T-helper 17 cell (primary cell): ENCODE data around the gene PDE3A. TPM values are rescaled to one million over a fixed set of nuclear protein-coding genes. Genes with fewer than 3 reads are reported as not detected.
"Not testable (repeated sequence)": the region's sequence is repeated elsewhere in the genome, so short reads cannot be mapped to it uniquely, and the experiment has no call there.

ENCODE experiments used
- ATAC-seq: fragments of 150-1000 bp; cut with Tn5 transposase; 2 replicates; pipeline ENCODE4 v1.10.0; 2021; ENCODE audit warnings: mild to moderate bottlenecking, moderate library complexity
- DNase-seq, 3 donors: peaks; one replicate each; pipeline versions ENCODE4 v3.0.0 to v3.0.0-alpha.2; 2020 to 2021
- H3K9me3 ChIP-seq: one replicate; pipeline ENCODE4 v1.7.0; 2013; ENCODE audit warnings: low read length, mild to moderate bottlenecking; ENCODE audit not compliant: control insufficient read depth, poor library complexity, severe bottlenecking
- H3K27ac Mint-ChIP-seq: one replicate; pipeline ENCODE4 v1.8.0; 2022; ENCODE audit warnings: mild to moderate bottlenecking, moderate library complexity, mixed read lengths
- H3K27me3 Mint-ChIP-seq: one replicate; pipeline ENCODE4 v1.8.0; 2022; ENCODE audit warnings: mixed read lengths
- H3K36me3 Mint-ChIP-seq: one replicate; pipeline ENCODE4 v1.8.0; 2022; ENCODE audit warnings: low read depth, mixed read lengths
- H3K4me1 Mint-ChIP-seq: one replicate; pipeline ENCODE4 v1.8.0; 2022; ENCODE audit warnings: mild to moderate bottlenecking, mixed read lengths
- H3K4me3 Mint-ChIP-seq: one replicate; pipeline ENCODE4 v1.8.0; 2022; ENCODE audit warnings: mild to moderate bottlenecking, moderate library complexity, mixed read lengths
- total RNA-seq, 4 donors: library from RNA in 2 of 4; stranded (reverse) in 2 of 4; gene quantifications; one replicate each; pipeline ENCODE4 v1.2.3 and lab custom pipeline; 2022 to 2026

The PDE3A gene
- 1 to 10 TPM in 1 of 2 donors, under 1 TPM in 1; 0.07 to 2.8 TPM for total RNA-seq
- total RNA-seq (lab: John Stamatoyannopoulos, UW), result 0 to 0.58 reads per million in 2 donors

- H3K27ac Mint-ChIP-seq, result no peak within 1 kb of the TSS
- no peaks in the 10 kb centered on the region for H3K36me3 Mint-ChIP-seq
- peaks cover 48% of the 10 kb centered on the region for H3K27me3 Mint-ChIP-seq
These were observed at the start of gene PDE3A for GRCh38 chr12:20368114-20368650. PDE3A (plus strand) TSS chr12:20368537; CDS start chr12:20369285, 748 bp downstream.

GRCh38 chr12:20319366-20319765 is 49.0 kb upstream of the PDE3A start:
- Mint-ChIP-seq H3K36me3 (no peaks in the 10 kb centered on the region), H3K4me3 (no peak overlapping the region), H3K27me3 (no peaks in the 10 kb centered on the region), H3K27ac (no peak overlapping the region), H3K4me1 (no peaks in the 10 kb centered on the region)
- no peak for DNase-seq
- ATAC-seq, result no peak
- no peaks in the 10 kb centered on the region for H3K9me3 ChIP-seq

More at GRCh38 chr12:20368114-20368650, at the start of gene PDE3A:
- Mint-ChIP-seq H3K4me1 (peaks cover 4% of the 10 kb centered on the region), H3K4me3 (peak within 1 kb of the TSS; percentile 67)
- no peaks in the 10 kb centered on the region for H3K9me3 ChIP-seq
- DNase-seq (no peak), ATAC-seq (no peak)

GRCh38 chr12:20320552-20320951 is 47.8 kb upstream of the PDE3A start:
- no peak overlapping the region for H3K27ac Mint-ChIP-seq
- ATAC-seq, result no peak

GRCh38 chr12:20330826-20331505 is 37.4 kb upstream of the PDE3A start:
- not testable (repeated sequence) for H3K27me3 Mint-ChIP-seq, H3K4me3 Mint-ChIP-seq

More at GRCh38 chr12:20320552-20320951, 47.8 kb upstream of the PDE3A start:
- DNase-seq, result no peak
- no peaks in the 10 kb centered on the region for H3K36me3 Mint-ChIP-seq
- no peak overlapping the region for H3K4me3 Mint-ChIP-seq
- H3K9me3 ChIP-seq, result no peaks in the 10 kb centered on the region
- no peaks in the 10 kb centered on the region for H3K4me1 Mint-ChIP-seq
- H3K27me3 Mint-ChIP-seq, result no peaks in the 10 kb centered on the region

GRCh38 chr12:20339060-20339459 is 29.3 kb upstream of the PDE3A start:
- H3K4me1 Mint-ChIP-seq, result no peaks in the 10 kb centered on the region
- no peaks in the 10 kb centered on the region for H3K36me3 Mint-ChIP-seq
- no peaks in the 10 kb centered on the region for H3K27me3 Mint-ChIP-seq
- H3K4me3 Mint-ChIP-seq, result no peak overlapping the region
- no peak for DNase-seq
- H3K27ac Mint-ChIP-seq, result no peak overlapping the region
- no peaks in the 10 kb centered on the region for H3K9me3 ChIP-seq
- ATAC-seq, result no peak

More at GRCh38 chr12:20330826-20331505, 37.4 kb upstream of the PDE3A start:
- not testable (repeated sequence) for ATAC-seq, H3K4me1 Mint-ChIP-seq, H3K36me3 Mint-ChIP-seq, DNase-seq, H3K9me3 ChIP-seq, H3K27ac Mint-ChIP-seq

- no peaks in the 10 kb centered on the region for H3K9me3 ChIP-seq
- Mint-ChIP-seq H3K4me3 (no peak overlapping the region), H3K36me3 (no peaks in the 10 kb centered on the region), H3K27ac (no peak overlapping the region), H3K4me1 (no peaks in the 10 kb centered on the region), H3K27me3 (no peaks in the 10 kb centered on the region)
- ATAC-seq (no peak), DNase-seq (no peak)
These were observed 26.2 kb upstream of the PDE3A start for GRCh38 chr12:20342111-20342510.

GRCh38 chr12:20345866-20346265 is 22.5 kb upstream of the PDE3A start:
- no peak for ATAC-seq
- Mint-ChIP-seq H3K36me3 (no peaks in the 10 kb centered on the region), H3K4me3 (no peak overlapping the region)

GRCh38 chr12:20350026-20350425 is 18.3 kb upstream of the PDE3A start:
- Mint-ChIP-seq H3K4me3 (no peak overlapping the region), H3K4me1 (no peaks in the 10 kb centered on the region), H3K36me3 (no peaks in the 10 kb centered on the region), H3K27me3 (no peaks in the 10 kb centered on the region), H3K27ac (no peak overlapping the region)
- no peaks in the 10 kb centered on the region for H3K9me3 ChIP-seq
- no peak for DNase-seq
- no peak for ATAC-seq

More at GRCh38 chr12:20345866-20346265, 22.5 kb upstream of the PDE3A start:
- Mint-ChIP-seq H3K27ac (no peak overlapping the region), H3K4me1 (no peaks in the 10 kb centered on the region), H3K27me3 (no peaks in the 10 kb centered on the region)
- no peaks in the 10 kb centered on the region for H3K9me3 ChIP-seq
- DNase-seq, result no peak

GRCh38 chr12:20350495-20350894 is 17.8 kb upstream of the PDE3A start:
- H3K4me3 Mint-ChIP-seq, result no peak overlapping the region

GRCh38 chr12:20351406-20351805 is 16.9 kb upstream of the PDE3A start:
- Mint-ChIP-seq H3K4me1 (no peaks in the 10 kb centered on the region), H3K27me3 (no peaks in the 10 kb centered on the region), H3K27ac (no peak overlapping the region), H3K4me3 (no peak overlapping the region), H3K36me3 (no peaks in the 10 kb centered on the region)
- no peaks in the 10 kb centered on the region for H3K9me3 ChIP-seq
- DNase-seq (no peak), ATAC-seq (no peak)

More at GRCh38 chr12:20350495-20350894, 17.8 kb upstream of the PDE3A start:
- no peaks in the 10 kb centered on the region for H3K36me3 Mint-ChIP-seq
- no peaks in the 10 kb centered on the region for H3K27me3 Mint-ChIP-seq
- DNase-seq, result no peak
- no peaks in the 10 kb centered on the region for H3K9me3 ChIP-seq
- H3K4me1 Mint-ChIP-seq, result no peaks in the 10 kb centered on the region
- no peak for ATAC-seq
- H3K27ac Mint-ChIP-seq, result no peak overlapping the region

GRCh38 chr12:20356048-20356447 is 12.3 kb upstream of the PDE3A start:
- H3K27me3 Mint-ChIP-seq, result no peaks in the 10 kb centered on the region
- no peak for DNase-seq
- no peak for ATAC-seq
- H3K4me1 Mint-ChIP-seq, result no peaks in the 10 kb centered on the region
- H3K9me3 ChIP-seq, result no peaks in the 10 kb centered on the region
- H3K4me3 Mint-ChIP-seq, result no peak overlapping the region
- H3K27ac Mint-ChIP-seq, result no peak overlapping the region
- no peaks in the 10 kb centered on the region for H3K36me3 Mint-ChIP-seq

GRCh38 chr12:20360407-20360806 is 7.9 kb upstream of the PDE3A start:
- ATAC-seq, result no peak

GRCh38 chr12:20361416-20361815 is 6.9 kb upstream of the PDE3A start:
- Mint-ChIP-seq H3K27me3 (no peaks in the 10 kb centered on the region), H3K4me1 (no peaks in the 10 kb centered on the region), H3K36me3 (no peaks in the 10 kb centered on the region), H3K4me3 (no peak overlapping the region), H3K27ac (no peak overlapping the region)
- DNase-seq, result no peak
- ATAC-seq, result no peak
- no peaks in the 10 kb centered on the region for H3K9me3 ChIP-seq

More at GRCh38 chr12:20360407-20360806, 7.9 kb upstream of the PDE3A start:
- no peaks in the 10 kb centered on the region for H3K9me3 ChIP-seq
- Mint-ChIP-seq H3K27me3 (no peaks in the 10 kb centered on the region), H3K4me3 (no peak overlapping the region), H3K4me1 (no peaks in the 10 kb centered on the region), H3K36me3 (no peaks in the 10 kb centered on the region), H3K27ac (no peak overlapping the region)
- no peak for DNase-seq

- Mint-ChIP-seq H3K36me3 (no peaks in the 10 kb centered on the region), H3K4me1 (peaks cover 4% of the 10 kb centered on the region), H3K27ac (no peak overlapping the region), H3K4me3 (no peak overlapping the region), H3K27me3 (peaks cover 26% of the 10 kb centered on the region)
- ATAC-seq (no peak), DNase-seq (no peak)
- no peaks in the 10 kb centered on the region for H3K9me3 ChIP-seq
These were observed 3.8 kb upstream of the PDE3A start for GRCh38 chr12:20364501-20364900.
